GM23248 (cell line): Measurements from ENCODE around the gene NPHP4.

ENCODE experiments used
- EZH2 ChIP-seq: fragments of 200-600 bp; sonication (generic); IDR thresholded peaks from 2 replicates; pipeline ENCODE4 v1.6.1; 2018; ENCODE audit warnings: antibody characterized with exemption, mild to moderate bottlenecking; ENCODE audit not compliant: insufficient read depth, poor library complexity, severe bottlenecking
- EZH2phosphoT487 ChIP-seq: fragments of 200-600 bp; sonication (generic); IDR thresholded peaks from 2 replicates; pipeline ENCODE4 v1.6.1; 2018; ENCODE audit warnings: antibody characterized with exemption, moderate library complexity, mild to moderate bottlenecking, low read depth; ENCODE audit not compliant: insufficient read depth

- TF ChIP-seq EZH2phosphoT487 (no peak), EZH2 (no peak)
These were observed 27.1 kb upstream of the NPHP4 start for GRCh38 chr1:6019166-6019845.
